ENCODE measurements around the gene AUTS2. TPM values are rescaled to one million over a fixed set of nuclear protein-coding genes. Genes with fewer than 3 reads are reported as not detected.

Gene AUTS2
- total RNA-seq, 5 donors from 2014 or later (not counting 1 experiment from before 2014, with no cell fraction given), result 10.6 to 66.2 (median 37.6) TPM

DNA sequence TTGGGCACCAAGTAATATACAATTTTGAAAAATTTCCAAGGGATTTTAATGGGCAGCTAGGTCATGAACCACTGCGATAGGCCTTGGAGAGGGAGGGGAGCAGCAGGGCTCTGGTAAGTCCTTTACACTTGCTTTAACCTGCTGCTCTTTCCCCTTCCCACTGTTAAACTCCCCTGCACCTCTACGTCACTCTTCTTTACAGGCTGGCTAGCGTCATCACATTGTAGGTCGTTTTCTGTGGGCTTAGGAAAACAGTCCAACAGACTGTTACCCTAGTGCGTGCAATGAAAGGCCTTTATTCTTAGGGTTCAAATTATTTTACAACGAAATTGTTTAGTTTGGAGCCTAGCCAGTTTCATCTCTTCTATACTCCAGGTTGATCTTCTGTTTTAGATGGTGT lies 235.7 kb downstream of the AUTS2 start:
- Mint-ChIP-seq H3K4me3 (no peak overlapping the region), H3K27me3 (no peaks in the 10 kb centered on the region), H3K9me3 (no peaks in the 10 kb centered on the region), H3K27ac (no peak overlapping the region), H3K4me1 (no peaks in the 10 kb centered on the region), H3K36me3 (no peaks in the 10 kb centered on the region)
- Histone ChIP-seq H3K4me3 (ENCODE audit: control insufficient read depth in 1 of 2, extremely low read depth in 1 of 2, low read length in 1 of 2) (no peak overlapping the region), H3K27me3 (replicated peaks in 1 of 2; ENCODE audit: control insufficient read depth in 2 of 2, extremely low read depth in 1 of 2, insufficient read depth in 2 of 2, low read length in 1 of 2) (no peaks in the 10 kb centered on the region), H3K4me1 (ENCODE audit: control insufficient read depth in 1 of 2, extremely low read depth in 1 of 2, insufficient read depth in 2 of 2, low read length in 2 of 2) (no peaks in the 10 kb centered on the region), H3K9me3 (no peaks in the 10 kb centered on the region), H3K36me3 (ENCODE audit: control insufficient read depth in 2 of 2, extremely low read depth in 1 of 2, insufficient read depth in 1 of 2, low read length in 1 of 2) (no peaks in the 10 kb centered on the region), H3K27ac (ENCODE audit: low read length) (no peak overlapping the region)
- POLR2A ChIA-PET, result no interaction called here
- DNase-seq (no peak), ATAC-seq (replicated peaks in 1 of 4) (no peak)
- 100% methylated on average over 2 of the region's 6 CpGs for WGBS (ENCODE audit: insufficient coverage)
- CTCF ChIA-PET, result no interaction called here

DNA sequence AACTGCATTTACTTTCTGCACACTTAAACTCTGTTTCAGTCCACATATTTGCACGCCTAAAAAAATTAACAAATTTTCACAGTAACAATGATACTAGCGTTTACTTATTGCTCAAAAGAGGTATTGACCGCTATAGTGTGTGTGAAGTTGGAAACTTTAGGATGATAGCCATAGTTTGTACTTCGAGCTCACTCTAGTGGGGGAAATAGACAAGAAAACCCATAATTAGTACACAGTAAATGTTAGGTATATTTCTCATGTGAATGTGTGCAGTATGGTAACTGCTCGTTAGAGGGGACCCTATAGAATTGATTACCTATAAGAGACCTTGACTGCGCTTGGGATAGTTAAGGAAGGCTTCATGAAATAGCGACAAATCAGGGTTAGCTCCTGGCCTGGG lies 238.4 kb downstream of the AUTS2 start:
- H3K36me3 ChIP-seq (ENCODE audit: control insufficient read depth in 2 of 2, extremely low read depth in 1 of 2, insufficient read depth in 1 of 2, low read length in 1 of 2), result no peaks in the 10 kb centered on the region
- WGBS (ENCODE audit: insufficient coverage), result 100% methylated on average over 1 of the region's 7 CpGs
- H3K4me1 ChIP-seq (ENCODE audit: control insufficient read depth in 1 of 2, extremely low read depth in 1 of 2, insufficient read depth in 2 of 2, low read length in 2 of 2), result no peaks in the 10 kb centered on the region
- Mint-ChIP-seq H3K4me1 (no peaks in the 10 kb centered on the region), H3K4me3 (no peak overlapping the region), H3K36me3 (no peaks in the 10 kb centered on the region), H3K9me3 (no peaks in the 10 kb centered on the region), H3K27ac (no peak overlapping the region), H3K27me3 (peaks cover 0 to 6% of the 10 kb centered on the region in 2 donors)
- no peak overlapping the region for H3K4me3 ChIP-seq (ENCODE audit: control insufficient read depth in 1 of 2, extremely low read depth in 1 of 2, low read length in 1 of 2)
- no peak for DNase-seq
- ATAC-seq (replicated peaks in 1 of 4), result no peak
- CTCF ChIA-PET, result interaction anchor here in 1 of 2 donors (0.5 kb wide), 1 partner anchor 51 kb away, joined by 3 read pairs; no protein-coding TSS in a partner anchor
- no peaks in the 10 kb centered on the region for H3K9me3 ChIP-seq
- H3K27ac ChIP-seq (ENCODE audit: low read length), result no peak overlapping the region
- no peaks in the 10 kb centered on the region for H3K27me3 ChIP-seq (replicated peaks in 1 of 2; ENCODE audit: control insufficient read depth in 2 of 2, extremely low read depth in 1 of 2, insufficient read depth in 2 of 2, low read length in 1 of 2)
- POLR2A ChIA-PET, result no interaction called here

DNA sequence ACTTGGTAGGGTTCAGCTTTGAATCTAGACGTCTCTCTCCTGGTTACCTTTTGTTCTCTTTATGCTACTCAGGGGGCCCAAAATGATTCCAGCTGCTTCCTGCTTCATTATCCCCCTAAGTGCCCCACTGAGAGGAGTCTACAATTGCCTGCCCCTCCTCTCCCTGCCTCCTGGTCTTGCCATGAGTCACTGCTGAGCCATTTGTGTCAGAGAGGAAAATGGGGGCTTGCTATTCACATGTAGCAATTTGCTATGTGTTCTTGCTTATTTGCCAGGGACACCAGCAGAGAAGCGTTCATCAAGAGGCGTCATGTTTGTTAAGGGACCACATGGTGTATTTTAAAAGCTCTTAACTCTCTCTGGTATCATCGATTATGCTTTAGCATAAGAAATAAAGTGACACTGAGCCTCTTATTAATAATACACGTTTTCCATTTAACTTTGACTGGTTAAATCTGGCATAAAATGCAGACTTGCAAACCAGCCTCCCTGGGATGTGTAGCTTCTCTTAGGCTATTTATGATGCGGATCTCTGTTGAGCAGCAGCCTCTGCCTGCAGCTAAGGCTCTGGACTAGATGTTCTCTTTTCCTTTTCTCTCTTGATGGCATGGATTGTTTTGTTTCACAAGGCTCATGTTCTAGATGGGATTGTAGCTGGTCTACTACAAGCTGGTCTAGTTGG lies 239.3 kb downstream of the AUTS2 start:
- H3K9me3 ChIP-seq, result no peaks in the 10 kb centered on the region
- DNase-seq (no peak), ATAC-seq (replicated peaks in 1 of 4) (no peak)
- Mint-ChIP-seq H3K9me3 (no peaks in the 10 kb centered on the region), H3K4me3 (no peak overlapping the region), H3K36me3 (no peaks in the 10 kb centered on the region), H3K27me3 (peaks cover 0 to 6% of the 10 kb centered on the region in 2 donors), H3K27ac (no peak overlapping the region), H3K4me1 (no peaks in the 10 kb centered on the region)
- H3K27ac ChIP-seq (ENCODE audit: low read length), result no peak overlapping the region
- WGBS (ENCODE audit: insufficient coverage), result 95% methylated on average over 2 of the region's 6 CpGs
- no peaks in the 10 kb centered on the region for H3K27me3 ChIP-seq (replicated peaks in 1 of 2; ENCODE audit: control insufficient read depth in 2 of 2, extremely low read depth in 1 of 2, insufficient read depth in 2 of 2, low read length in 1 of 2)
- no peak overlapping the region for H3K4me3 ChIP-seq (ENCODE audit: control insufficient read depth in 1 of 2, extremely low read depth in 1 of 2, low read length in 1 of 2)
- H3K36me3 ChIP-seq (ENCODE audit: control insufficient read depth in 2 of 2, extremely low read depth in 1 of 2, insufficient read depth in 1 of 2, low read length in 1 of 2), result no peaks in the 10 kb centered on the region
- ChIA-PET POLR2A (no interaction called here), CTCF (interaction anchor here in 1 of 2 donors (0.5 to 0.7 kb wide), 2 partner anchors 23 to 50 kb away, joined by 3 read pairs; no protein-coding TSS in a partner anchor)
- H3K4me1 ChIP-seq (ENCODE audit: control insufficient read depth in 1 of 2, extremely low read depth in 1 of 2, insufficient read depth in 2 of 2, low read length in 2 of 2), result no peaks in the 10 kb centered on the region

DNA sequence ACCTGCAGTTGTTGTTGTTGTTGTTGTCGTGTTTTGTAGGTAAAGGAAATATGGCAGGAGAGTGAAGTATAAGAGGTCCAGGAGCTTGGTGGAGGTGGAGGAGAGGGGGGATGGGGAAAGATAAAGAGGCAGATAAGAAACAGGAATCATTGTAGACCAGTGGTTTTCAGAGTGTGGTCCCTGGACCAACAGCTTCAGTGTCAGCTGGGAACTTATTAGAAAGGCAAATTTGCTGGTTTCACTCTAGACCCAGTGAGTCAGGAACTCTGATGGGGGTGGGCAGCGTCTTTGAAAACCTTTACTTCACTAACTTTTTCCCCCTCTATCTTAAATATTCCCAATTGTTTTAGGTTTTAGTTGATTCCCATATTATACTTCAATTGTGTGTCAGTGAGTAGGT lies 241.5 kb downstream of the AUTS2 start:
- DNase-seq (no peak), ATAC-seq (replicated peaks in 1 of 4) (no peak)
- CTCF ChIA-PET, result interaction anchor here in 1 of 2 donors (1.0 kb wide), 1 partner anchor 23 kb away, joined by 3 read pairs; no protein-coding TSS in a partner anchor
- H3K27ac Mint-ChIP-seq, result no peak overlapping the region
- H3K36me3 Mint-ChIP-seq, result no peaks in the 10 kb centered on the region
- no peak overlapping the region for H3K4me3 ChIP-seq (ENCODE audit: control insufficient read depth in 1 of 2, extremely low read depth in 1 of 2, low read length in 1 of 2)
- 100% methylated on average over 1 of the region's 2 CpGs for WGBS (ENCODE audit: insufficient coverage)
- H3K4me1 ChIP-seq (ENCODE audit: control insufficient read depth in 1 of 2, extremely low read depth in 1 of 2, insufficient read depth in 2 of 2, low read length in 2 of 2), result no peaks in the 10 kb centered on the region
- H3K9me3 ChIP-seq, result no peaks in the 10 kb centered on the region
- H3K9me3 Mint-ChIP-seq, result no peaks in the 10 kb centered on the region
- H3K27me3 ChIP-seq (replicated peaks in 1 of 2; ENCODE audit: control insufficient read depth in 2 of 2, extremely low read depth in 1 of 2, insufficient read depth in 2 of 2, low read length in 1 of 2), result no peaks in the 10 kb centered on the region
- no peaks in the 10 kb centered on the region for H3K36me3 ChIP-seq (ENCODE audit: control insufficient read depth in 2 of 2, extremely low read depth in 1 of 2, insufficient read depth in 1 of 2, low read length in 1 of 2)
- POLR2A ChIA-PET, result no interaction called here
- H3K27ac ChIP-seq (ENCODE audit: low read length), result no peak overlapping the region
- peaks cover 0 to 10% of the 10 kb centered on the region in 2 donors for H3K27me3 Mint-ChIP-seq
- H3K4me3 Mint-ChIP-seq, result no peak overlapping the region
- peaks cover 0 to 1% (median 0%) of the 10 kb centered on the region in 3 donors for H3K4me1 Mint-ChIP-seq

DNA sequence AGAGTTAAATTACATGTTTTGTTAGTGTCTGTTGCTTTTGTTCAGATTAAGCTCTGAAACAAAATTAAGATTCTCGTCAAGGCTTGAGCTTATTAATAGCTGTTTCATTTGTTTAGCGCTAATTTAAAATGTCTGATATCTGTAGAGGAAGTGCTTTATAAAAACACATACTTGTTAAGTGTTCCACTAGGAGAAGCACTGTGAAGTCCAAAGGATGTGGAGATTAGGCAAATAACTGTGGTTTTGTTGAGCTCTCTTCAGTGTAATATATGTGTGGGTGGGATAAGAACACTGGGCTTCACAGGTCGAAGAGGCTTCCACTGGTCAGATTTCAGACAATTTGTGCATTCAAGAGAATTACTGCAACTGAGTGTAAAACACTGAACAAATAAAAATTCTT lies 242.0 kb downstream of the AUTS2 start:
- no CpG with 5 or more reads among the region's 3 CpGs for WGBS (ENCODE audit: insufficient coverage)
- DNase-seq (no peak), ATAC-seq (replicated peaks in 1 of 4) (no peak)
- Mint-ChIP-seq H3K4me1 (peaks cover 0 to 1% (median 0%) of the 10 kb centered on the region in 3 donors), H3K9me3 (no peaks in the 10 kb centered on the region), H3K36me3 (no peaks in the 10 kb centered on the region), H3K4me3 (no peak overlapping the region), H3K27me3 (peaks cover 0 to 10% of the 10 kb centered on the region in 2 donors), H3K27ac (no peak overlapping the region)
- Histone ChIP-seq H3K9me3 (no peaks in the 10 kb centered on the region), H3K27ac (ENCODE audit: low read length) (no peak overlapping the region), H3K27me3 (replicated peaks in 1 of 2; ENCODE audit: control insufficient read depth in 2 of 2, extremely low read depth in 1 of 2, insufficient read depth in 2 of 2, low read length in 1 of 2) (no peaks in the 10 kb centered on the region), H3K4me1 (ENCODE audit: control insufficient read depth in 1 of 2, extremely low read depth in 1 of 2, insufficient read depth in 2 of 2, low read length in 2 of 2) (no peaks in the 10 kb centered on the region), H3K36me3 (ENCODE audit: control insufficient read depth in 2 of 2, extremely low read depth in 1 of 2, insufficient read depth in 1 of 2, low read length in 1 of 2) (no peaks in the 10 kb centered on the region), H3K4me3 (ENCODE audit: control insufficient read depth in 1 of 2, extremely low read depth in 1 of 2, low read length in 1 of 2) (no peak overlapping the region)
- ChIA-PET CTCF (no interaction called here), POLR2A (no interaction called here)

DNA sequence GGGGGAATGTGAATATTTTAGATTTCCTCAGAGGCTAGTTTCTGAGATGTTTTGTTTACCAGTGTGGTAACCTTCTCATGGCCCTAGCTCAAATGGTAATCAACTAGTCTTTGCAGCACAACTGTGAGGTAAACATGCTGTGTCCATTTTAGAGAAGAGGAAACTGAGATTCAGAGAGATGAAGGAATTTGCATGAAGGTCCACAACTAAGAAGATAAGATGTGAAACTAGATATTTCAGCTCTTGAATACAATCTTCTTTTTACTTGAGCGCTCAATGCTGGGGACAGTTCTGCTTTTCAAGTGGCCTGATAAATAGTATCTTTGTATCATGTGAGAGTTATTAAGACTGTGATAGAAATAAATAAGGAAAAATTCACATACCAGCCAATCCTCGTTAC lies 245.4 kb downstream of the AUTS2 start:
- H3K27ac Mint-ChIP-seq, result no peak overlapping the region
- CTCF ChIA-PET, result interaction anchor here in 1 of 2 donors (0.5 kb wide), 1 partner anchor 1045 kb away, joined by 11 read pairs; no protein-coding TSS in a partner anchor
- POLR2A ChIA-PET, result no interaction called here

More for the DNA sequence above, 245.4 kb downstream of the AUTS2 start:
- WGBS (ENCODE audit: insufficient coverage), result no CpG with 5 or more reads among the region's 2 CpGs
- Histone ChIP-seq H3K4me1 (ENCODE audit: control insufficient read depth in 1 of 2, extremely low read depth in 1 of 2, insufficient read depth in 2 of 2, low read length in 2 of 2) (no peaks in the 10 kb centered on the region), H3K36me3 (ENCODE audit: control insufficient read depth in 2 of 2, extremely low read depth in 1 of 2, insufficient read depth in 1 of 2, low read length in 1 of 2) (no peaks in the 10 kb centered on the region), H3K27me3 (replicated peaks in 1 of 2; ENCODE audit: control insufficient read depth in 2 of 2, extremely low read depth in 1 of 2, insufficient read depth in 2 of 2, low read length in 1 of 2) (no peaks in the 10 kb centered on the region), H3K9me3 (no peaks in the 10 kb centered on the region), H3K27ac (ENCODE audit: low read length) (no peak overlapping the region), H3K4me3 (ENCODE audit: control insufficient read depth in 1 of 2, extremely low read depth in 1 of 2, low read length in 1 of 2) (no peak overlapping the region)
- Mint-ChIP-seq H3K27me3 (peaks cover 0 to 10% of the 10 kb centered on the region in 2 donors), H3K9me3 (no peaks in the 10 kb centered on the region), H3K4me3 (no peak overlapping the region), H3K4me1 (peaks cover 0 to 1% (median 0%) of the 10 kb centered on the region in 3 donors), H3K36me3 (no peaks in the 10 kb centered on the region)
- DNase-seq, result no peak
- no peak for ATAC-seq (replicated peaks in 1 of 4)

Measured in T-cell (primary cell).